ENCODE results near the gene CPNE6. TPM values are rescaled to one million over a fixed set of nuclear protein-coding genes. Genes with fewer than 3 reads are reported as not detected.
A peak's percentile ranks its signal among the peaks of the same experiment; 100 is the strongest.

CPNE6 gene
- polyA plus RNA-seq, 2 of the 4 experiments (the other 2 are of a cell fraction), result not detected

- WGBS (ENCODE audit: missing lambda C conversion rate), result 15% methylated on average over 14 of the region's 14 CpGs
- H3K27ac ChIP-seq, result peak overlapping the region; percentile 67 to 95
- CTCF ChIA-PET, result interaction anchor here (0.7 to 5.6 kb wide), 8 partner anchors 10 to 143 kb away, joined by 3 to 44 read pairs (median 8); partner anchors contain the start of gene IRF9
Measured at GRCh38 chr14:24115422-24116127, 44.2 kb downstream of the CPNE6 start.

GRCh38 chr14:24116128-24116814, 44.9 kb downstream of the CPNE6 start:
- Histone ChIP-seq H3K4me1 (peaks cover 11% of the 10 kb centered on the region; the same call in 1 of the 3 replicates), H3K4me3 (no peak overlapping the region), H3K27ac (no peak overlapping the region), H3K4me2 (peak overlapping the region; percentile 89), H3K9me3 (no peaks in the 10 kb centered on the region)
- DNase-seq (ENCODE audit: low read depth in 1 of 2, low spot score in 1 of 2) (no peak), FAIRE-seq (no peak), ATAC-seq (no peak)
- WGBS (ENCODE audit: missing lambda C conversion rate), result 81% methylated on average over 6 of the region's 6 CpGs
- CTCF ChIA-PET, result interaction anchor here (1.3 to 5.6 kb wide), 8 partner anchors 7 to 121 kb away, joined by 3 to 44 read pairs (median 9); partner anchors contain the start of genes IRF9 and PSME1
- TF ChIP-seq HOXA7 (CRISPR knock-in tag; IDR thresholded peaks at IDR 0.05) (no peak), HES2 (IDR thresholded peaks at IDR 0.05) (no peak), EHF (CRISPR knock-in tag; IDR thresholded peaks at IDR 0.05) (no peak), CBX8 (IDR thresholded peaks at IDR 0.05) (no peak), ZNF302 (CRISPR knock-in tag; IDR thresholded peaks at IDR 0.05) (no peak), ZC3H11A (IDR thresholded peaks at IDR 0.05) (no peak), PBX3 (IDR thresholded peaks at IDR 0.05) (no peak), RAD21 (conservative IDR thresholded peaks at IDR 0.05 in 1 of 2, IDR thresholded peaks at IDR 0.05 in 1 of 2) (no peak), FOSL2 (IDR thresholded peaks at IDR 0.05) (no peak), FOSL2 (CRISPR knock-in tag; IDR thresholded peaks at IDR 0.05) (no peak), RCOR1 (IDR thresholded peaks at IDR 0.05; ENCODE audit: low read depth, low read length) (no peak), CHD2 (IDR thresholded peaks at IDR 0.05; ENCODE audit: low read length, partially characterized antibody) (no peak), ATOH8 (CRISPR knock-in tag; IDR thresholded peaks at IDR 0.05; ENCODE audit: low read depth) (no peak), TFCP2L1 (CRISPR knock-in tag; IDR thresholded peaks at IDR 0.05) (no peak), MYC (IDR thresholded peaks at IDR 0.05; ENCODE audit: borderline replicate concordance, low read length) (no peak), CHD4 (IDR thresholded peaks at IDR 0.05; ENCODE audit: borderline replicate concordance) (no peak), CBX2 (IDR thresholded peaks at IDR 0.05; ENCODE audit: borderline replicate concordance, low read depth) (no peak)
- POLR2A ChIA-PET, result interaction anchor here (2.9 kb wide), 1 partner anchor 20 kb away, joined by 48 read pairs; the partner anchor contains the start of gene PSME1

More at GRCh38 chr14:24115422-24116127, 44.2 kb downstream of the CPNE6 start:
- no peak for ATAC-seq
- DNase-seq (ENCODE audit: low read depth in 1 of 2, low spot score in 1 of 2), result no peak
- TF ChIP-seq FOXS1 (CRISPR knock-in tag; IDR thresholded peaks at IDR 0.05), result no peak
- no peak for TF ChIP-seq CBX8 (IDR thresholded peaks at IDR 0.05)
- no peak for TF ChIP-seq ZNF302 (CRISPR knock-in tag; IDR thresholded peaks at IDR 0.05)
- no peak for TF ChIP-seq TP53 (CRISPR knock-in tag; IDR thresholded peaks at IDR 0.05)
- TF ChIP-seq NFE2L2 (conservative IDR thresholded peaks at IDR 0.05; ENCODE audit: low read length), result no peak
- no peak for TF ChIP-seq CHD2 (IDR thresholded peaks at IDR 0.05; ENCODE audit: low read length, partially characterized antibody)
- TF ChIP-seq SMC3 (IDR thresholded peaks at IDR 0.05), result no peak
- TF ChIP-seq GATA3 (IDR thresholded peaks at IDR 0.05; ENCODE audit: borderline replicate concordance), result no peak
- TF ChIP-seq SREBF2 (IDR thresholded peaks at IDR 0.05), result no peak
- TF ChIP-seq RNF2 (IDR thresholded peaks at IDR 0.05; ENCODE audit: borderline replicate concordance, low read depth), result no peak
- no peak for TF ChIP-seq E2F6 (IDR thresholded peaks at IDR 0.05; ENCODE audit: borderline replicate concordance, low read depth)
- TF ChIP-seq NR3C1 (IDR thresholded peaks at IDR 0.05), result no peak
- no peak for TF ChIP-seq HES2 (IDR thresholded peaks at IDR 0.05)
- no peak for TF ChIP-seq ELK1 (IDR thresholded peaks at IDR 0.05; ENCODE audit: low read depth, low read length)
- TF ChIP-seq ESRRA (IDR thresholded peaks at IDR 0.05; ENCODE audit: borderline replicate concordance, low read length), result no peak
- POLR2A ChIA-PET, result interaction anchor here (0.7 to 2.9 kb wide), 16 partner anchors 9 to 794 kb away, joined by 3 to 55 read pairs (median 9); partner anchors contain the start of genes CARMIL3, DHRS4L2, EMC9 and IRF9
- no peak for FAIRE-seq
- peak overlapping the region; percentile 89 for H3K4me2 ChIP-seq
- H3K9me3 ChIP-seq, result no peaks in the 10 kb centered on the region
- H3K4me3 ChIP-seq, result peak overlapping the region; percentile 62
- H3K4me1 ChIP-seq, result peaks cover 11% of the 10 kb centered on the region; the same call in 1 of the 3 replicates

Data from A549 (cell line).